H7 (cell line): ENCODE results near the gene ATP4A. TPM values are rescaled to one million over a fixed set of nuclear protein-coding genes. Genes with fewer than 3 reads are reported as not detected.

Experiments used
- DNase-seq: peaks from one replicate; pipeline ENCODE4 v3.0.0; 2012
- H3K27me3 ChIP-seq: 2 replicates; pipeline ENCODE4 v1.6.0; 2011; ENCODE audit warnings: mild to moderate bottlenecking, low read length; ENCODE audit not compliant: control insufficient read depth, insufficient read depth
- H3K36me3 ChIP-seq: replicated peaks from 2 replicates; pipeline ENCODE4 v1.5.1; 2011; ENCODE audit warnings: low read length; ENCODE audit not compliant: control insufficient read depth, insufficient read depth
- H3K4me3 ChIP-seq: 2 replicates; pipeline ENCODE4 v1.5.1; 2011; ENCODE audit warnings: low read depth, mild to moderate bottlenecking, control low read depth, low read length, moderate library complexity; ENCODE audit not compliant: insufficient read depth
- total RNA-seq: library from RNA; depleted of rRNA; stranded (reverse); fragments of >200 nt; shearing (Covaris generic); gene quantifications from 2 replicates; pipeline ENCODE4 v1.2.3, GENCODE V29; 2014

Gene ATP4A
- total RNA-seq, 1 experiment from 2014 or later = 0.21 TPM

DNA sequence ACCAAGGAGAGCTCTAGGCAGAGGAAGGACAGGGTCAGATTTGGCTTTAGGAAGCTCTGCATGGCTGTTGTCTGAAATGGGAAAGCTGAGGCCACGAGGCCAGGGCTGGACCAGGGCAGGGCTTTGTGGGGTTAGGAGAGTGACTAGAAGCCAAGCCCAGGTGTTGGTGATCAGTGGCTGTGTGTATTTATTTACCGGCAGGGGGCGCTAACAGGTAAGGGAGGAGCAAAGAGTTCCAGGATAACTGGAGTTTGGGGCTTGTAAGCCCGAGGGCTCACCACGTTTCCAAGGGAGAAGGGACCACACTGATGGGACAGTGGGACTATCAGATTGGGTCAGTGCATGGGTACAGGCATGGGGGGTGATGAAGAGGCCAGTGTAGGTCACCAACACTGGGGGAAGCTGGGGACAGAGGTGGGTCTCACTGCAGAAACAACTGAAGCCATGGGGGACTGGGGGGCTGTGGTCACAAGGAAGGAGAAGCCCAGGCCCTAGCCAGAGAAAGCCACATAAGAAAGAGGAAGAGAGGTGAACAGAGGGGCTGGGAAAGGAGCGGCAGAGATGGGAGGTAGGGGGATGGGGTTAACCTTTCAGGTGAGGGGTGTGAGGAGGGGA is 14.2 kb downstream of the ATP4A start:
- peaks cover 6% of the 10 kb centered on the region for H3K36me3 ChIP-seq
- H3K27me3 ChIP-seq = no peaks in the 10 kb centered on the region
- H3K4me3 ChIP-seq = no peak overlapping the region
- DNase-seq = peak; percentile 95

GRCh38 chr19:35546532-35546931 is 16.9 kb downstream of the ATP4A start:
- Histone ChIP-seq H3K36me3 (peaks cover 12% of the 10 kb centered on the region), H3K4me3 (no peak overlapping the region), H3K27me3 (no peaks in the 10 kb centered on the region)
- DNase-seq = no peak

DNA sequence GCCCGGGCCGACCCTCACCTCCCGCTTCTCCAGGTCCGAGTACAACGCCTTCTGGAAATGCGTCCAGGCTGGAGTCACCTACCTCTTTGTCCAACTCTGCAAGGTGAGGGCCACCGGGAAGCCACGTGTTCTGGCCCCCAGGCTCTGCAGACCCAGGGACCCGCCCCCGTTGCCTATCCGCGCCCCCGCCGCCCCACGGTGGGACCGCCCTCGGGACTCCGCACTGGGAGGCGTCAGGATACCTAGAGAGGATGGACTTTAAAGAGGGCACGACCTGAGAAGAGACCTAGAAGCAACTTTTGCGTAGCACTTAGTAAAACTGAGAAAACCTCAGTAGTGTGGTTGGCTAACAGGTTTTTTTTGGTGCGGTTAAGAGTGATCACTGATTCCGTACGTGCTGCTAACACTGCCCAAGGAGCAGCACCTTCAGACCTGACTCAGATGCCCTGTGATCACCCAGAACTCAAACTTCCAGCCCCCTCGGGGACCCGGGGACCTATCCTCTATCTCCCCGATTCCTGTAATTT is 17.5 kb downstream of the ATP4A start:
- Histone ChIP-seq H3K4me3 (peak overlapping the region; percentile 94), H3K36me3 (peaks cover 12% of the 10 kb centered on the region), H3K27me3 (no peaks in the 10 kb centered on the region)
- DNase-seq = peak; percentile 88

DNA sequence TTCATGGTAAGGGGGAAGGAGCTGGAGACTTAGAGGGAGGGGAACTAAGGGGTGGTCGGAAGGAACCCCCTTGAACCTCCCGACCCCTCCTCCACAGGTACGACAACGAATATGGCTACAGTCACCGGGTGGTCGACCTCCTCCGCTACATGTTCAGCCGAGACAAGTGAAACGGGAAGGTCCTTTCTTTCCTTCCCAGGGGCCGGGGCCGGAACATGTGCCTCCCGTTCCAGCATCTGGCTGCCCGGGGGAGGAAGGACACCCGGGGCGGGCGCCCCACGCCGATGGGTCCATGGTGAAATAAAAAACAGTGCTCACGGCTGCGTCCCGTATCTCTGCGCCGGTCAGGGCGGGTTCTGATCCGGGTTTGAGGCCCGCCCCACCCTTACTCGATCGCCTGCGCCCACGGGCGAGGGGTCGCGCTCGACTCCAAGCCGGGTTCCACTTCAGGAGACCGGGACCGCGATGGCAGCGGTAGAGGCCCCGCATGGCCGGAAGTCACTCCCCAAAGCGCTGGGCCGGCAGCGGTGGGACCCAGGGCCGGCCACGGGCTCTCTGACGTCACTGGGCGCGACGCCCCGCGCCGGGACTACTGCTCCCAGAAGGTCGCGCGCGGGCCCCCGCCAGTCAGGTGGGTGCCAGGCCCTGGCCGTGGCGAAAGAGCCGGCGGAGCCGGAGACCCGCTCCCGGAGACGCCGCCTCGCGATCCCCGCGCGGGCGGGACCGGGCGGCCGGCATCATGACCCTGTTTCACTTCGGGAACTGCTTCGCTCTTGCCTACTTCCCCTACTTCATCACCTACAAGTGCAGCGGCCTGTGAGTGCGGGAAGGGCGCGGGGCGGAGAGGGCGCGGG is 18.2 kb downstream of the ATP4A start, which contains the start of gene TMEM147:
Gene TMEM147 (plus strand): TSS at position 626 of the 854 bp plus-strand sequence. CDS start 114 bp downstream, at position 740.
- DNase-seq = peak; percentile 100
- Histone ChIP-seq H3K4me3 (peak within 1 kb of the TSS; percentile 94), H3K36me3 (peaks cover 12% of the 10 kb centered on the region), H3K27me3 (no peaks in the 10 kb centered on the region)

- H3K4me3 ChIP-seq = peak overlapping the region; percentile 94
- no peak for DNase-seq
- H3K36me3 ChIP-seq = peaks cover 12% of the 10 kb centered on the region
- H3K27me3 ChIP-seq = no peaks in the 10 kb centered on the region
Observed at GRCh38 chr19:35544110-35544802, 19.2 kb downstream of the ATP4A start.

GRCh38 chr19:35543280-35544109 is 20.0 kb downstream of the ATP4A start:
- H3K4me3 ChIP-seq = no peak overlapping the region
- no peaks in the 10 kb centered on the region for H3K27me3 ChIP-seq
- DNase-seq = no peak
- peaks cover 12% of the 10 kb centered on the region for H3K36me3 ChIP-seq

DNA sequence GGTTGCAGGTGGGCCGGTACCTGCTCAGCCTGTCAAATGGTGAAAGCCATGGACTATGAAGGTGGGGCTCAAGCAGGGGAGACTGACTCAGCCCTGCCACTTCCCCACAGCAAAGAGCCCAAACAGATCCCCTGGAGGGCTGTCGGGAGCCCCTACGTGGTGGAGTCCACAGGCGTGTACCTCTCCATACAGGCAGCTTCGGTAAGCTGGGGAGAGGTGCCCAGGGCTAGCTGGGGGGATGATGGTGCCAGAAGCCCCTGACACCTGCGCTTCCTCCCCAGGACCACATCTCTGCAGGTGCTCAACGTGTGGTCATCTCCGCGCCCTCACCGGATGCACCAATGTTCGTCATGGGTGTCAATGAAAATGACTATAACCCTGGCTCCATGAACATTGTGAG is 21.2 kb downstream of the ATP4A start:
- Histone ChIP-seq H3K36me3 (peaks cover 9% of the 10 kb centered on the region), H3K4me3 (no peak overlapping the region), H3K27me3 (no peaks in the 10 kb centered on the region)
- DNase-seq = no peak

GRCh38 chr19:35540356-35540927 is 23.0 kb downstream of the ATP4A start:
- DNase-seq = no peak
- Histone ChIP-seq H3K27me3 (no peaks in the 10 kb centered on the region), H3K36me3 (peaks cover 6% of the 10 kb centered on the region), H3K4me3 (no peak overlapping the region)

GRCh38 chr19:35539850-35540249 is 23.6 kb downstream of the ATP4A start:
- DNase-seq = no peak
- Histone ChIP-seq H3K4me3 (no peak overlapping the region), H3K36me3 (peaks cover 6% of the 10 kb centered on the region), H3K27me3 (no peaks in the 10 kb centered on the region)

GRCh38 chr19:35539314-35539713 is 24.1 kb downstream of the ATP4A start:
- H3K27me3 ChIP-seq = no peaks in the 10 kb centered on the region

DNA sequence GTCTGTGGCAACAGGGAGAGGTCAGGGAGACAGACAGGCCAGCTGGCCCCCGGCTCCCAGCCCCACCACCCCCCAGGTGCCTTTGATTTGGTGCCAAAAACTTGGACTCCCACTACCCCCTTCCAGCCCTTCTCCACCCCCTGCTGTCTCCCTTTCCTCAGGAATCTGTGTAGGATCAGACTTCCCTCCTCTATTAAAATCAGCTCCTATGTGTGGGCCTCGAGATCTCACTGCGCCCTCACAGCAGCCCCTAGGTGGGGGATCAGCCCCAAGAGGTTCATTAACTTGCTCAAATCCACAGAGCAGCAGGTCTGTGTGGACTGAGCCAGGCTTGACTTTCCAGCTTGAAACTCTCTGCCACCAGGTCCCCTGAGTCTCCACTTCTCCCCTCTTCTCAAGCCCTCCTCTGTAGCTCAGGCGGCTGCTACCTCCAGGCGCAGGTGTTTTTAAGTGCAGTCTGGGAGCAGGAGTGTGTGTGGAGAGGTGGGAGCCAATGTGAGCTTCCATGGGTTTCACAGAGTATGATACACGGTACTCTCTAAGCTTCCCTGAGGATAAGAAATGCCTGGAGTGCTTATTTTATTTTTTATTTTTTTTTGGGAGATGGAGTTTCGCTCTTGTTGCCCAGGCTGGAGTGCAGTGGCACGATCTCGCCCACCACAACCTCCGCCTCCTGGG is 28.5 kb downstream of the ATP4A start:
- Histone ChIP-seq H3K27me3 (peaks cover 2% of the 10 kb centered on the region; the same call in 1 of the 2 replicates), H3K36me3 (no peaks in the 10 kb centered on the region), H3K4me3 (no peak overlapping the region)
- peak; percentile 65 for DNase-seq

More at GRCh38 chr19:35539314-35539713, 24.1 kb downstream of the ATP4A start:
- no peak for DNase-seq
- H3K4me3 ChIP-seq = no peak overlapping the region
- H3K36me3 ChIP-seq = peaks cover 6% of the 10 kb centered on the region

DNA sequence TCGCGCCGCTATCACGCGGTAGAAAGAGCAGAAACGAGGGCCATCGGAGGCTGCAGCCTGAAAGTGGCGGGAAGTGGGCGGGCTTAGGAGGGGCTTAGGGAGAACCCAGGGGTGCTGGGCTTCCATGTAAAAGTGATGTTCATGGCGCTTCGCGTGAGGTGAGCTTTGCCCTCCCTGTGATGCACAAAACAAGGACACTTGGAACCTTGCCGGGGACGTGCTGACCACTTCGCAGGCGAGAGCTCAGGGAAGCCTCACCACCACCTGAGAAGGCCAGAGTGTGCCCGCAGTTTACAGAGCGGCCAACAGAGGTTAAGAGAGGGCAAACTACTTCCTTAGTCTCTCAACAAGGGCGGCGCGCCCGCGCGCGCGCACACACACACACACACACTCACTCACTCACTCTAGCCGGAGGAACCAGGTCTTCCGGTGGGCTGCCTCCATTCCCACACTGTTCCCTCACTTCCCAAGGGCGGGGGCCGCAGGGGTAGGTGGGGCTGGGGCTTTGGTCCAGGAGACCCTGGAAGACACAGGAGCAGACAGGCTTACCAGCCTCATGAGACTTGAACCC is 29.6 kb downstream of the ATP4A start:
- H3K36me3 ChIP-seq = no peaks in the 10 kb centered on the region
- H3K4me3 ChIP-seq = peak overlapping the region; percentile 27; the same call in 1 of the 2 replicates
- peaks cover 2% of the 10 kb centered on the region; the same call in 1 of the 2 replicates for H3K27me3 ChIP-seq
- peak; percentile 89 for DNase-seq
